ENCODE data around the gene TEX38.

TEX38 gene

GRCh38 chr1:46687093-46687659 lies 15.5 kb downstream of the TEX38 start:
- H3K4me3 ChIP-seq (ENCODE audit: low read length): no peak overlapping the region
- no peak for TF ChIP-seq CTCF (conservative IDR thresholded peaks at IDR 0.05; ENCODE audit: low read depth, low read length)
- DNase-seq (ENCODE audit: low read depth): peak; percentile 70

- H3K4me3 ChIP-seq (ENCODE audit: low read length): no peak overlapping the region
- no peak for DNase-seq (ENCODE audit: low read depth)
- TF ChIP-seq CTCF (conservative IDR thresholded peaks at IDR 0.05; ENCODE audit: low read depth, low read length): no peak
These were observed 16.4 kb downstream of the TEX38 start for GRCh38 chr1:46687921-46688509.

- no peak for TF ChIP-seq CTCF (conservative IDR thresholded peaks at IDR 0.05; ENCODE audit: low read depth, low read length)
- DNase-seq (ENCODE audit: low read depth): no peak
- H3K4me3 ChIP-seq (ENCODE audit: low read length): no peak overlapping the region
These were observed 17.7 kb downstream of the TEX38 start for GRCh38 chr1:46689356-46689755.

- H3K4me3 ChIP-seq (ENCODE audit: low read length): no peak overlapping the region
- TF ChIP-seq CTCF (conservative IDR thresholded peaks at IDR 0.05; ENCODE audit: low read depth, low read length): no peak
- DNase-seq (ENCODE audit: low read depth): no peak
These were observed 18.2 kb downstream of the TEX38 start for GRCh38 chr1:46689897-46690296.

GRCh38 chr1:46690931-46691421 lies 19.3 kb downstream of the TEX38 start:
- no peak for DNase-seq (ENCODE audit: low read depth)

GRCh38 chr1:46691997-46692790 lies 20.5 kb downstream of the TEX38 start:
- no peak for DNase-seq (ENCODE audit: low read depth)
- no peak overlapping the region for H3K4me3 ChIP-seq (ENCODE audit: low read length)
- peak; percentile 14 for TF ChIP-seq CTCF (conservative IDR thresholded peaks at IDR 0.05; ENCODE audit: low read depth, low read length)

More at GRCh38 chr1:46690931-46691421, 19.3 kb downstream of the TEX38 start:
- no peak overlapping the region for H3K4me3 ChIP-seq (ENCODE audit: low read length)
- no peak for TF ChIP-seq CTCF (conservative IDR thresholded peaks at IDR 0.05; ENCODE audit: low read depth, low read length)
